Measurements from ENCODE around the gene DGKD.
A peak's percentile ranks its signal among the peaks of the same experiment; 100 is the strongest.

Gene DGKD

GRCh38 chr2:233449081-233449901 is 95.0 kb downstream of the DGKD start:
- H3K4me3 ChIP-seq = no peak overlapping the region
- peaks cover 0 to 9% (median 2%) of the 10 kb centered on the region in 4 donors for H3K4me1 ChIP-seq
- DNase-seq = peak; percentile 17 to 69
- H3K36me3 ChIP-seq = peaks cover 57 to 100% (median 77%) of the 10 kb centered on the region in 3 donors
- H3K27ac ChIP-seq = no peak overlapping the region
- TF ChIP-seq CTCF (IDR thresholded peaks at IDR 0.05) = peak; percentile 65 to 74
- intact Hi-C loops (cut with DNase I; ENCODE audit: low total_unique reads) = loop anchor here (10.0 kb wide), 3 partner anchors 64 to 256 kb away; no protein-coding TSS in a partner anchor
- no peaks in the 10 kb centered on the region for H3K9me3 ChIP-seq
- H3K27me3 ChIP-seq = no peaks in the 10 kb centered on the region

GRCh38 chr2:233449921-233450863 is 95.9 kb downstream of the DGKD start:
- intact Hi-C loops (cut with DNase I; ENCODE audit: low total_unique reads) = loop anchor here (10.0 kb wide), 3 partner anchors 65 to 255 kb away; no protein-coding TSS in a partner anchor
- Histone ChIP-seq H3K27me3 (no peaks in the 10 kb centered on the region), H3K27ac (no peak overlapping the region), H3K4me3 (no peak overlapping the region), H3K4me1 (peaks cover 0 to 7% (median 2%) of the 10 kb centered on the region in 4 donors), H3K9me3 (no peaks in the 10 kb centered on the region), H3K36me3 (peaks cover 66 to 100% (median 86%) of the 10 kb centered on the region in 3 donors)
- peak; percentile 9 to 61 for DNase-seq
- TF ChIP-seq CTCF (IDR thresholded peaks at IDR 0.05) = no peak

GRCh38 chr2:233450864-233451575 is 96.7 kb downstream of the DGKD start:
- no peak overlapping the region for H3K4me3 ChIP-seq
- intact Hi-C loops (cut with DNase I; ENCODE audit: low total_unique reads) = no loop called here
- peaks cover 73 to 100% (median 94%) of the 10 kb centered on the region in 3 donors for H3K36me3 ChIP-seq
- DNase-seq = peak; percentile 13 to 42
- no peaks in the 10 kb centered on the region for H3K9me3 ChIP-seq
- no peak overlapping the region for H3K27ac ChIP-seq
- no peak for TF ChIP-seq CTCF (IDR thresholded peaks at IDR 0.05)
- H3K4me1 ChIP-seq = peaks cover 0 to 7% (median 2%) of the 10 kb centered on the region in 4 donors
- H3K27me3 ChIP-seq = no peaks in the 10 kb centered on the region

- Histone ChIP-seq H3K4me1 (peaks cover 0 to 7% (median 2%) of the 10 kb centered on the region in 4 donors), H3K27me3 (no peaks in the 10 kb centered on the region), H3K9me3 (no peaks in the 10 kb centered on the region), H3K4me3 (no peak overlapping the region), H3K36me3 (peaks cover 77 to 100% (median 97%) of the 10 kb centered on the region in 3 donors), H3K27ac (no peak overlapping the region)
- intact Hi-C loops (cut with DNase I; ENCODE audit: low total_unique reads) = no loop called here
- no peak for DNase-seq
- TF ChIP-seq CTCF (IDR thresholded peaks at IDR 0.05) = no peak
Observed at GRCh38 chr2:233451950-233452349, 97.7 kb downstream of the DGKD start.
